Upper lobe of left lung (tissue), 4 donors: ENCODE results near the gene MRAP2.

Experiments
- EP300 ChIP-seq, 4 donors: sonication (generic); formaldehyde crosslinking; IDR thresholded peaks; one replicate each; pipeline ENCODE4 v1.5.1; 2017; ENCODE audit warnings: antibody characterized with exemption in 4 of 4, control low read depth in 2 of 4
- POLR2A ChIP-seq, 4 donors: fragments of 450-650 bp; IDR thresholded peaks; one replicate each; pipeline ENCODE4 v1.5.1; 2016 to 2017; ENCODE audit warnings: antibody characterized with exemption in 4 of 4, mild to moderate bottlenecking in 2 of 4
- TF ChIP-seq, protein P1 (sequence below), 6 experiments: fragments of 450-650 bp in 4 of 6; fragments of 200-600 bp in 2 of 6; sonication (generic) in 2 of 6; IDR thresholded peaks; one replicate each; pipeline ENCODE4 v1.5.1; 2016 to 2019; ENCODE audit warnings: antibody characterized with exemption in 6 of 6

DNA sequence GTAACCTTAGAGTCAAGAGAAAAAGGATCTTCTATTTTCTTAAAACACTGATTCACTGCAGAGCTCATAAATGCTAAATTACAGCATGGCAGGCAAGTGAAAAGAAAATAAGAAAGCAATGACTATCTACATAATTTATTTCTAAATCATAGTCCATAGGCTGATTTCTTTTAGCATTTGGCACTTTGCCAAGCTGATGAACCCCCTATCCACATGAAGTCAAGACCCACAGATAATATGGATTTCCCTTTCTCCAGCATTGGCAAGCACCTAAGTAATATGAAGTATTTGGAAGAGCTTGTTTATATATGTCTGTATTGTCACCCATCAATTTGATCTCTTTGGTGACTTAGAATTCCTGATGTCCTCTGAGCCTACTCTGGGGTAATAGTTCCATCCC, 47.9 kb upstream of the MRAP2 start:
- TF ChIP-seq, protein P1, sequence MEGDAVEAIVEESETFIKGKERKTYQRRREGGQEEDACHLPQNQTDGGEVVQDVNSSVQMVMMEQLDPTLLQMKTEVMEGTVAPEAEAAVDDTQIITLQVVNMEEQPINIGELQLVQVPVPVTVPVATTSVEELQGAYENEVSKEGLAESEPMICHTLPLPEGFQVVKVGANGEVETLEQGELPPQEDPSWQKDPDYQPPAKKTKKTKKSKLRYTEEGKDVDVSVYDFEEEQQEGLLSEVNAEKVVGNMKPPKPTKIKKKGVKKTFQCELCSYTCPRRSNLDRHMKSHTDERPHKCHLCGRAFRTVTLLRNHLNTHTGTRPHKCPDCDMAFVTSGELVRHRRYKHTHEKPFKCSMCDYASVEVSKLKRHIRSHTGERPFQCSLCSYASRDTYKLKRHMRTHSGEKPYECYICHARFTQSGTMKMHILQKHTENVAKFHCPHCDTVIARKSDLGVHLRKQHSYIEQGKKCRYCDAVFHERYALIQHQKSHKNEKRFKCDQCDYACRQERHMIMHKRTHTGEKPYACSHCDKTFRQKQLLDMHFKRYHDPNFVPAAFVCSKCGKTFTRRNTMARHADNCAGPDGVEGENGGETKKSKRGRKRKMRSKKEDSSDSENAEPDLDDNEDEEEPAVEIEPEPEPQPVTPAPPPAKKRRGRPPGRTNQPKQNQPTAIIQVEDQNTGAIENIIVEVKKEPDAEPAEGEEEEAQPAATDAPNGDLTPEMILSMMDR (IDR thresholded peaks at IDR 0.05): no peak
- no peak for TF ChIP-seq POLR2A (IDR thresholded peaks at IDR 0.05)
- no peak for TF ChIP-seq EP300 (IDR thresholded peaks at IDR 0.05)
